HG03064 (cell line): ENCODE data around the gene NDUFB10.
A peak's percentile ranks its signal among the peaks of the same experiment; 100 is the strongest.
"Not testable (repeated sequence)": the region's sequence is repeated elsewhere in the genome, so short reads cannot be mapped to it uniquely, and the experiment has no call there.

Source experiments
- ATAC-seq: cut with Tn5 transposase; IDR thresholded peaks from one replicate; pipeline ENCODE4 v1.9.1; 2021; ENCODE audit warnings: low read depth; ENCODE audit not compliant: unreplicated experiment

The NDUFB10 gene

DNA sequence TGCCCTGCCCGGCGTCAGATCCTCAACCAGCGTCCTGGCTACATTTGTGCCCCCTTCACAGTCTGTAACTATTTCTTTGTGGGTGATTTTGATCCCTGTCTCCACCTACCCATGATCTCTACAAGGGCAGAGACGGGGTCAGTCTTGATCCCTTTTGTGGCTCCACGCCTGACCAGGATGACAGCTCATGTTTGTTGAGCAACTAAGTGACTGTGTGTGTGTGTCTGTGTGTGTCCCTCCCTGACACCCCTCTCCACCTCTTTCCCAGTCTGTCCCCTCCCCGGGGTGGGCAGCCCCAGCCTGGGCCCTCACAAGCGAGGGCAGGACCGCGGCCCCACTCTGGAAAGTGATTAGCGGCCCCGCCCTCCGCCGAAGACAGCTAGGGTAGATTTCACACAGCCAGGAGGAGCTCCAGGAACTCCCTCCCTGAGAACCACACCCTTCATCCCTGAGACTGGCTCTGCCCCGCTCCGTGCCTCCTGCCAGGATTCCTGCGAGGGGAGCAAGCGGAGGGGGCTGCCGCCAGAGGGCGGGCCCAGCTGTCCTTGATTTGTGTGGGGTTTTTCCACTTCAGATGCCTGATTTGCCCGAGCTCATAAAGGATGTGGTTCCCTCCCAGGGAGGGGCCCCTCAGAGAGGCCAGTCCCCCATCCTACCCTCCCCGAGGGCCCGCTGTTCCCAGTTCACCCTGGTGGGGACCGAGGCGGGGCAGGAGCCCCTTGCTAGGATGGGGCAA is 35.9 kb upstream of the NDUFB10 start:
- no peak for ATAC-seq

DNA sequence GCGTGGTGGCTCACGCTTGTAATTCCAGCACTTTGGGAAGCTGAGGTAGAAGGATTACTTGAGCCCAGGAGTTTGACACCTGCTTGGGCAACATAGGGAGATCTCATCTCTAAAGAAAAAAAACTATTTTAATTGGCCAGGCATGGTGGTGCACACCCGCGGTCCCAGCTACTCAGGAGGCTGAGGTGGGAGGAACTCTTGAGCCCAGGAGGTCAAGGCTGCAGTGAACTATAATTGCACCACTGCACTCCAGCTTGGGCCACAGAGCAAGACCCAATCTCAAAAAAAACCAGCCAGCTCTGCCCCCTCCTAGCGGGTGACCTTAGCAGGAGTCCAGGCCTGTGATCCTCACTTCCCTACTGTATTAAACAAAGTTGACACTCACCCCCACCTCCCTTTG is 35.2 kb upstream of the NDUFB10 start:
- ATAC-seq: no peak

DNA sequence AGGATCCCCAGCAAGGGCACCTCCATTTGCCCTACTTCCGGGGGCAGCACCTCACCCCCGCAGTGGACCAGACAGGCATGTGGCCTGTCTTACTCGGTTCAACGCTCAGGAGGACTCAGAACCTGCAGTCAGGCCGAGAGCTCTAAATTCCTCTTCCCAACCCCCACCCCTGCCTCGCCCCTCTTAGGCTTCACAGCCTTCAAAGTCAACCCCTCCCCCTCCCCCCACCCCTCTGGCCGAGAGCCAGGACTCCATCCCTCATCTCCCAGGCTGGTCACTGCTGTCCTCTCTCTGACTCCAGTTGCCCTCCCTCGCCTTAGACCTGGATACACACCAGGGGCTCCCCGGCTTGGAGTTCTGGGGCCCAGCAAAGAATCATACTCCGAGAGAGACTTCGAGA is 33.1 kb upstream of the NDUFB10 start:
- ATAC-seq: no peak

DNA sequence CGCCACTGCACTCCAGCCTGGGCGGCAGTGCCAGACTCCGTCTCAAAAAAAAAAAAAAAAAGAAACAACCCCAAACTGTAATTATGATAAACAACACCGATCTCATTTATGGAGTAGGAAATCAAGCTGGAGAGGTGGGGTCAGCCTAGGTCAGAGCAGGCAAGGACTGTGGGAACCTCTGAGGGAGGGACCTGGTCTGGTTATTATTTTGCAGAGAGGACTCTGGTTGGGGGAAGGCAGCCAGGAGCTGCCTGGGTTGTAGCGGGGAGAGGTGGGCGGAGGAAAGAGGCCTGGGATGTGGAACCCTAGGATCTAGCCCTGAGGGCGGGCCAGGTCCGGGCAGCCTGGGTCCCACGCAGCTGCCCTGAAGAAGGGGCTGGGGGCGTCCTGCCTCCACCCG is 30.2 kb upstream of the NDUFB10 start:
- ATAC-seq: no peak

GRCh38 chr16:1929578-1930337 is 29.6 kb upstream of the NDUFB10 start:
- ATAC-seq: peak; percentile 82

GRCh38 chr16:1930338-1930720 is 29.0 kb upstream of the NDUFB10 start:
- ATAC-seq: no peak

DNA sequence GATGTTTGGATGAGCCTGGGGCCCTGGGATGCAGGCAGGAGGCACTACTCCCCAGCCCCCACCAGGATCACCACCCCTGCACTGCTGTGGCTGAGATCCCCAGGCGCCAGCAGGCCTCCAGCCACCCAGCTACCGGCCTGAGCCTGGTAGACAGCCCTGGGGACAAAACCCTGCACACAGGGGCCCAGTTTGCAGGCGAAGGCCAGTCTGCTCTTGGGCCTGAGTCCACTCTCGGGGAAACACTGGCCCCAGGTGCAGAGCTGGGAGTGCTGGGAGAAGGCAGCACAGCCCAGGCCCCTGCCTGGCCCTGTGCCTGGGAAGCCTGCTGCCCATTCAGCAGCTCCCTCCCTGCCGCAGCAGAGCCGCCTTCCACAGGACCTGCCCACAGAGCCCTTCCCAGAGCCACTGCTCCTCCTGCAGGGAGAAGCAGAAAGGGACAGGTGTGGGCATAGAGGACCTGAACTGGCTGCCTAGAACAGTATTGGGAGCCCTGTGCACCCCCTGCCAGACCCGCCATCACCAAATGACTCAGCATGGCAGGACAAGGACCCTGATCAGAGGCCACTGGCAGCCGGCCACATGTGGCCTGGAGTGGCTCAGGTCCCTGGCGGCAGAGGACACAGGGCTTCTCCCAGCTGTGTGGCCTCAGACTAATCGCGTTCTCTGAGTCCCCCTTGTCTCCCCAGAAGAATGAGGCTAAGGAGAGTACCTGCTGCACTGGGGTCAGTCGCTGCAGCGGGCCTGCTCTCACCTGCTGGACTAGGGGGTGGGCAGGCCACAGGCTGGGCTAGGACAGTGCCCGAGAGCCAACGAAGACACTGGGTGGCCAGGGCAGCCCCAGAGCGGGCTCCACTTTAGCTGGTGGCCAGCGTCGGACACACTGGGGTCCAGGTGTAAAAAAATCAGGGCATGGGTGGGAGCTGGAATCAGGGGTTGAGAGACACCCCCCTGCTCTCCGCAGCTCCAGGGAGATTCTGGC is 27.0 kb upstream of the NDUFB10 start:
- ATAC-seq: no peak

GRCh38 chr16:1933097-1933661 is 26.2 kb upstream of the NDUFB10 start:
- ATAC-seq: no peak

DNA sequence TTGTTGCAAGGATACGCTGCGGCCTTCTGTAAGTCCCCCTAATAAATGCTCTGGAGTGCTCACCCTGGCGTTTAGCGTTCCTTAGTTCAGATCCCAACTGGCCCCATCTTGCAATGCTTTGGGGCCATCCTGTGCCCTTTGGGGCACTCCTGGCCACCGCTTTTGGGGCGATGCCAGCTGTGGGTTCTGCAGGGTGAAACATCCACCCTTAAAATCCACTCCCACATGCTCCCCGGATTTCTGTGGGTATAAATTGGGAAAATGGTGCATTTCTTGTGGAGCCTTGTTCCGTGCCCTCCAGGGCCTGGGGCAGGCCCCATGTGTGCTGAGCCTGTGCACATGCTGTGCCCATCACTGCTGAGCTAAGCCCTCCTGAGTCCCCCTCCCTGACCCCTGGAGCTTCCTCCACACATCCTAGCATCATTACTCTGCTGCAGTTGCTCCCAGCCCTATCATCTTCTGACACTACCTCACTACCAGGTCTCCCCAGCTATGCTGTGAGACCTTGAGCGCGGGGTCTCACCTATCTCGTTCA is 22.3 kb upstream of the NDUFB10 start:
- no peak for ATAC-seq

GRCh38 chr16:1938316-1938715 is 21.0 kb upstream of the NDUFB10 start:
- ATAC-seq: no peak

- no peak for ATAC-seq
Observed at GRCh38 chr16:1938910-1939309, 20.4 kb upstream of the NDUFB10 start.

GRCh38 chr16:1939833-1940232 is 19.5 kb upstream of the NDUFB10 start:
- ATAC-seq: not testable (repeated sequence)

- ATAC-seq: no peak
Observed at GRCh38 chr16:1940273-1941161, 18.8 kb upstream of the NDUFB10 start.

DNA sequence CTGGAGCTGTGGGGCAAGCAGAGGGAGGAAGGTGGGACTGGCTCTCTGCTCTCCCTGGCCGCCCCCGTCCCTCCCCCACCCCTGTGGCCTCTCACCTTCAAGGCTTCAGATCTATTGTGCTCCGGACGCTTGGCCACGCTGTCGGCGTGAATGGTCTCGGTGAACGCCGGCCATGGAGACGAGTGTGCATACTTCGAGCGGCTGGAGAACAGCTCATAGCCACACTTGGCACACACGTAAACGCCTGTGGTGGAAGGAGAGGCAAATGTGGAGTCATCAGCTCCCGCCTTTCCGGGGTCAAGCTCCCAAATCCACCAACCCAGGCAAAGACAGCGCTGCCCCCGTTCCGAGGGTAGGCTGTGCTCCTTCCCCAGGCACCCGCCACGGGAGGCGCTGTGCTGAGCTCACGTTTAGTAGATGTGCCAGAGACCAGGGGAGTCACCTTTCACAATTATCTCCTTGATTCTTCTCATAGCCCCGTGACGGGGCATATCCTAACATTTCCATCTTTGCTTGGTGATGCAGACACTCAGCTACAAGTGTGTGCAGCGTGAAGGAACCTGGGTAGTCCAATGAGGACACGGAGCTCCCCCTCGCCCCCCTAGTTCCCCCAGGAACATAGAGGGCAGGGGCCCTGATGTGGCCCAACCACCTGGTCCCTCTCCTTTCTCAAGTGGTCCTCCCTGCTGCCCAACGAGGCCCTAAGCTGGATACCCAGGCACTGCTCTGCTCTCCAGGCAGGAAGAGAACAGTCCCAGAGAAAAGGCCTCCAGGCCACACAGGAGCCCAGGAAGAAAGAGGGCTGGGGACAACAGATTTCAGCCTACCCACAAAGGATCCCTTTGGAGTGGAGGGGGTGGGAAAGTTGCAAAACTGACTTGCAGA is 17.9 kb upstream of the NDUFB10 start:
- no peak for ATAC-seq

- no peak for ATAC-seq
Observed at GRCh38 chr16:1942047-1942809, 17.1 kb upstream of the NDUFB10 start.

- ATAC-seq: peak; percentile 77
Observed at GRCh38 chr16:1942810-1943726, 16.3 kb upstream of the NDUFB10 start, which contains the start of gene MSRB1. TSS of gene MSRB1 (minus strand) at chr16:1943199. CDS start at chr16:1943156, 43 bp downstream.
